Upper lobe of right lung (tissue), 1 donor: ENCODE results near the gene MDN1. TPM values are rescaled to one million over a fixed set of nuclear protein-coding genes. Genes with fewer than 3 reads are reported as not detected.

Experiments
- ATAC-seq: fragments of 200-7000 bp; cut with Tn5 transposase; one replicate; pipeline ENCODE4 v1.9.1; 2020; ENCODE audit warnings: mild to moderate bottlenecking, moderate library complexity
- DNase-seq: peaks from one replicate; pipeline ENCODE4 v3.0.0-alpha.2; 2020
- H3K27ac ChIP-seq: fragments of 200-600 bp; one replicate; pipeline ENCODE4 v1.8.0; 2022
- H3K27me3 ChIP-seq: fragments of 200-600 bp; one replicate; pipeline ENCODE4 v1.8.0; 2022; ENCODE audit warnings: mild to moderate bottlenecking
- H3K36me3 ChIP-seq: fragments of 200-600 bp; one replicate; pipeline ENCODE4 v1.8.0; 2022
- H3K4me1 ChIP-seq: fragments of 200-600 bp; one replicate; pipeline ENCODE4 v1.8.0; 2022
- H3K4me3 ChIP-seq: fragments of 200-600 bp; one replicate; pipeline ENCODE4 v1.8.0; 2022; ENCODE audit warnings: mild to moderate bottlenecking
- H3K9me3 ChIP-seq: fragments of 200-600 bp; one replicate; pipeline ENCODE4 v1.8.0; 2022
- intact Hi-C: fragments of 100-400 bp; cut with DNase I; formaldehyde crosslinking; loops from one replicate; pipeline ENCODE4 v1.11.0; 2022
- long read RNA-seq: library from polyadenylated mRNA; unstranded; transcript quantifications from one replicate; pipeline ENCODE4 v2.0.0, GENCODE V29; 2021
- total RNA-seq: library from RNA; stranded (reverse); fragmentation: NEBNext Ultra II Directional; extraction: Animal tissue kit (Norgen Biotek cat#: 25700); gene quantifications from one replicate; pipeline ENCODE4 v1.2.1, GENCODE V29; 2021
- TF ChIP-seq, protein P1 (sequence below): fragments of 200-600 bp; IDR thresholded peaks from one replicate; pipeline ENCODE4 v1.8.0; 2022; ENCODE audit warnings: antibody characterized with exemption
- donor health status: DM: no; HTN: yes; CAD: no; lungs with severe emphysema.

The MDN1 gene
- 35.1 TPM for total RNA-seq
- long read RNA-seq, partial matches to known transcripts = 6 of 12 reads
- long read RNA-seq, other reads (novel, unspliced or antisense) = 6 of 12 reads

GRCh38 chr6:89819336-89820130 is at the start of gene MDN1:
TSS of gene MDN1 (minus strand) at chr6:89819794. CDS start at chr6:89819607, 187 bp downstream.
- Histone ChIP-seq H3K27ac (peak within 1 kb of the TSS; percentile 90), H3K9me3 (no peaks in the 10 kb centered on the region), H3K36me3 (no peaks in the 10 kb centered on the region), H3K4me3 (peak within 1 kb of the TSS; percentile 70), H3K4me1 (peaks cover 12% of the 10 kb centered on the region), H3K27me3 (no peaks in the 10 kb centered on the region)
- DNase-seq (peak; percentile 95), ATAC-seq (peak; percentile 99)
- TF ChIP-seq, protein P1, sequence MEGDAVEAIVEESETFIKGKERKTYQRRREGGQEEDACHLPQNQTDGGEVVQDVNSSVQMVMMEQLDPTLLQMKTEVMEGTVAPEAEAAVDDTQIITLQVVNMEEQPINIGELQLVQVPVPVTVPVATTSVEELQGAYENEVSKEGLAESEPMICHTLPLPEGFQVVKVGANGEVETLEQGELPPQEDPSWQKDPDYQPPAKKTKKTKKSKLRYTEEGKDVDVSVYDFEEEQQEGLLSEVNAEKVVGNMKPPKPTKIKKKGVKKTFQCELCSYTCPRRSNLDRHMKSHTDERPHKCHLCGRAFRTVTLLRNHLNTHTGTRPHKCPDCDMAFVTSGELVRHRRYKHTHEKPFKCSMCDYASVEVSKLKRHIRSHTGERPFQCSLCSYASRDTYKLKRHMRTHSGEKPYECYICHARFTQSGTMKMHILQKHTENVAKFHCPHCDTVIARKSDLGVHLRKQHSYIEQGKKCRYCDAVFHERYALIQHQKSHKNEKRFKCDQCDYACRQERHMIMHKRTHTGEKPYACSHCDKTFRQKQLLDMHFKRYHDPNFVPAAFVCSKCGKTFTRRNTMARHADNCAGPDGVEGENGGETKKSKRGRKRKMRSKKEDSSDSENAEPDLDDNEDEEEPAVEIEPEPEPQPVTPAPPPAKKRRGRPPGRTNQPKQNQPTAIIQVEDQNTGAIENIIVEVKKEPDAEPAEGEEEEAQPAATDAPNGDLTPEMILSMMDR = no peak
- intact Hi-C loops = no loop called here

DNA sequence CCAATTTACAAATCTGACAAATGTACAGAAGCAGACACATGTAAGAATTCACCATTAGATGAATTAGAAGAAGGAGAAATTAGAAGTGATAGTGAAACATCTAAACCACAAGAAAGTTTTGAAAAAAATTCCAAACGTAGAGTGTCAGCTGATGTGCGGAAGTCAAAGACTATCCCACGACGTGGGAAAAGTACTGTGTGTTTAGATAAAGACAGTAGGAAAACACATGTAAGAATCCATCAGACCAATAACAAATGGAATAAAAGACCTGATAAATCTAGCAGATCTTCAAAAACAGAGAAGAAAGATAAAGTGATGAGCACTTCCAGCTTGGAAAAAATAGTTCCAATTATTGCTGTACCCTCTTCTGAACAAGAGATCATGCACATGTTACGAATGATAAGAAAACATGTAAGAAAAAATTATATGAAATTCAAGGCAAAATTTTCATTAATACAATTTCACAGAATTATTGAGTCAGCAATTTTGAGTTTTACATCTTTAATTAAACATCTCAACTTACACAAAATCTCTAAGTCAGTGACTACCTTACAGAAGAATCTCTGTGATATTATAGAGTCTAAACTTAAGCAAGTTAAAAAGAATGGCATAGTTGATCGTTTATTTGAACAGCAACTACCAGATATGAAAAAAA is 46.6 kb upstream of the MDN1 start:
- peaks cover 70% of the 10 kb centered on the region for H3K36me3 ChIP-seq
- no peaks in the 10 kb centered on the region for H3K9me3 ChIP-seq
- ATAC-seq (no peak), DNase-seq (no peak)
- H3K4me1 ChIP-seq = no peaks in the 10 kb centered on the region
- no peak overlapping the region for H3K4me3 ChIP-seq
- H3K27me3 ChIP-seq = no peaks in the 10 kb centered on the region
- H3K27ac ChIP-seq = no peak overlapping the region
- TF ChIP-seq, protein P1 = no peak
- intact Hi-C loops = no loop called here

DNA sequence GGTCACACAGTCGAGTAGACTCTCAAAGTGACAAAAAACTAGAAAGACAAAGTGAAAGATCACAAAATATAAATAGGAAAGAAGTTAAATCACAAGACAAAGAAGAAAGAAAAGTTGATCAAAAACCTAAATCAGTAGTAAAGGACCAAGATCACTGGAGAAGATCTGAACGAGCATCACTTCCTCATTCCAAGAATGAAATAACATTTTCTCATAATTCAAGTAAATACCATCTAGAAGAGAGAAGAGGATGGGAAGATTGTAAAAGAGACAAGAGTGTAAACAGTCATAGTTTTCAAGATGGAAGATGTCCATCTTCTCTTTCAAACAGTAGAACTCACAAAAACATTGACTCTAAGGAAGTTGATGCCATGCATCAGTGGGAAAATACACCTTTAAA is 43.1 kb upstream of the MDN1 start:
- H3K36me3 ChIP-seq = peaks cover 87% of the 10 kb centered on the region
- no peak overlapping the region for H3K27ac ChIP-seq

GRCh38 chr6:89862273-89862672 is 42.7 kb upstream of the MDN1 start:
- Histone ChIP-seq H3K27ac (no peak overlapping the region), H3K9me3 (no peaks in the 10 kb centered on the region), H3K27me3 (no peaks in the 10 kb centered on the region), H3K4me1 (no peaks in the 10 kb centered on the region), H3K36me3 (peaks cover 88% of the 10 kb centered on the region), H3K4me3 (no peak overlapping the region)
- ATAC-seq = no peak
- no peak for DNase-seq
- intact Hi-C loops = no loop called here
- TF ChIP-seq, protein P1 = no peak

More for the DNA sequence above, 43.1 kb upstream of the MDN1 start:
- no peak for ATAC-seq
- no peaks in the 10 kb centered on the region for H3K4me1 ChIP-seq
- intact Hi-C loops = no loop called here
- TF ChIP-seq, protein P1 = no peak
- no peaks in the 10 kb centered on the region for H3K9me3 ChIP-seq
- no peak for DNase-seq
- H3K4me3 ChIP-seq = no peak overlapping the region
- no peaks in the 10 kb centered on the region for H3K27me3 ChIP-seq

DNA sequence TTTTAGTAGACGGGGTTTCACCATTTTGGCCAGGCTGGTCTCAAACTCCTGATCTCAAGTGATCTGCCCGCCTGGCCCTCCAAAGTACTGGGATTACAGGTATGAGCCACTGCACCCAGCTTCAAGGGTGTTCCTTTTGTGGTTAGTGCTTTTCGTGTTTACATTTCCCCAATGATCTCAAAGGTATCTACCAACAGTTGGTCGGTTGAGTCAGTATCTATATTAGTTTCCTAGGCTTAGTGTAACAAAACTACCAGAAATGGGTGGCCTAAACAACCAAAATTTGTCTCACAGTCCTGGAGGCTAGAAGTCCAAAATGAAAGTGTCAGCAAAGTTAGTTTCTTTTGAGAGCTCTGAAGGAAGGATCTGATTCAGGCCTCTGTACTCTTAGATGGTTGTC is 40.1 kb upstream of the MDN1 start:
- Histone ChIP-seq H3K9me3 (no peaks in the 10 kb centered on the region), H3K36me3 (peaks cover 89% of the 10 kb centered on the region), H3K27ac (no peak overlapping the region), H3K4me1 (no peaks in the 10 kb centered on the region), H3K4me3 (no peak overlapping the region), H3K27me3 (no peaks in the 10 kb centered on the region)
- TF ChIP-seq, protein P1 = no peak
- ATAC-seq = no peak
- intact Hi-C loops = no loop called here
- no peak for DNase-seq
